GM23248 (cell line): ENCODE results near the gene LLGL2.

Experiments used
- EZH2 ChIP-seq: fragments of 200-600 bp; sonication (generic); IDR thresholded peaks from 2 replicates; pipeline ENCODE4 v1.6.1; 2018; ENCODE audit warnings: antibody characterized with exemption, mild to moderate bottlenecking; ENCODE audit not compliant: insufficient read depth, poor library complexity, severe bottlenecking
- EZH2phosphoT487 ChIP-seq: fragments of 200-600 bp; sonication (generic); IDR thresholded peaks from 2 replicates; pipeline ENCODE4 v1.6.1; 2018; ENCODE audit warnings: antibody characterized with exemption, moderate library complexity, mild to moderate bottlenecking, low read depth; ENCODE audit not compliant: insufficient read depth

GRCh38 chr17:75559958-75560533 is 34.5 kb downstream of the LLGL2 start:
- TF ChIP-seq EZH2: no peak
- no peak for TF ChIP-seq EZH2phosphoT487
